K562 (cell line): Measurements from ENCODE around the gene TMCO4.

ENCODE experiments used
- EP300 ChIP-seq: IDR thresholded peaks from 2 replicates; pipeline ENCODE4 v1.6.1; 2012; ENCODE audit warnings: low read length, improper control_type of control experiment
- POLR2A ChIP-seq: fragments of 450-650 bp; conservative IDR thresholded peaks from 2 replicates; pipeline ENCODE4 v1.6.1; 2016
- YY1 ChIP-seq, 3 experiments: IDR thresholded peaks; 2 replicates each; pipeline ENCODE4 v1.6.1; 2011; ENCODE audit warnings: low read length in 2 of 3, mild to moderate bottlenecking in 2 of 3, moderate library complexity in 2 of 3, borderline replicate concordance in 1 of 3, control low read depth in 1 of 3, low read depth in 1 of 3; ENCODE audit not compliant: insufficient read depth in 3 of 3, insufficient replicate concordance in 2 of 3, control insufficient read depth in 1 of 3, insufficient read length in 1 of 3; ENCODE audit errors: extremely low read depth in 1 of 3
- ZNF174 ChIP-seq: fragments of 250-450 bp; sonication (Bioruptor Pico); IDR thresholded peaks from 2 replicates; pipeline ENCODE4 v1.4.0; 2020; ENCODE audit warnings: mild to moderate bottlenecking
- TF ChIP-seq, protein P1 (sequence below): sonication (generic); formaldehyde crosslinking; IDR thresholded peaks from 2 replicates; pipeline ENCODE4 v1.8.1; 2023; ENCODE audit warnings: mild to moderate bottlenecking, missing genetic modification reagents
- TF ChIP-seq, protein P2 (sequence below), 3 experiments: IDR thresholded peaks in 2 of 3; conservative IDR thresholded peaks in 1 of 3; 2 replicates each; pipeline ENCODE4 v1.5.1; 2011 to 2012; ENCODE audit warnings: low read length in 3 of 3, mild to moderate bottlenecking in 3 of 3, control low read depth in 2 of 3, improper control_type of control experiment in 1 of 3, inconsistent platforms in 1 of 3, low read depth in 1 of 3, mixed read lengths in 1 of 3, moderate library complexity in 1 of 3; ENCODE audit not compliant: insufficient read depth in 2 of 3

DNA sequence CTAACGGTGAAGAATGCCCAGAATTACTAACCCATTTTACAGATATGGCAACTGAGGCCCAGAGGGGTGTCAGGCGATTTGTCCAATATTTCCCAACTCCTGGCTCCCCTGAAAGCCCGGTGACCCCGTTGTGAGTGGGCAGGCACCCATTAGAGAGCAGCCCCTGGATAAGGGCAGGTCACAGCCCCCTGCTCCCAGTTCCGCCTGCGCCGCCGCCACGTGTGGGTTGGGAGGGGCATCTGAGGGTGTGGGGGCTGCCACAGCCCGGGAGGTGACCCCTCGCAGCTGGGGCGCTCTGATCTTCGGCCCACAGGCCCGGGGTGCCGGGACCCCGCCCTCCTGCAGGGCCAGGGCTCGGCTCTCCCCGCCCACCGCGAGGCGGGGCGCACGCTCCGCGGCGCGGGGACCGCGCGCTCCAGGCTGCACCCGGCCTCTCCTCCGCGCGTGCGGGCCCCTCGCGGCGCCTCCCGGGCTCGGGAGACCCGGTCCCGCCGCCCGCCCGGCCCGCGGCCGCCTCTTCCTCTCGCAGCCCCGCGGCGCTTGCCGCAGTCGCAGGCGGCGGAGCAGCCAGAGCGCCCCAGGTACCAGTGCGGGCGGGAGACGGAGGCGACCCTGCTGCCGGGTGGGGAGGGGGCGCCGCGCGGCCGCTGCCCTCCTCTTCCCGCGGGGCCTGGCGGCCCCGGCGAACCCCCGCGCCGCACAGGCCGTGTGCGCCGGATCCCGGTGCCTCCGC, 135.1 kb downstream of the TMCO4 start, which contains the start of gene HTR6:
- no peak for TF ChIP-seq EP300
- TF ChIP-seq, protein P1, sequence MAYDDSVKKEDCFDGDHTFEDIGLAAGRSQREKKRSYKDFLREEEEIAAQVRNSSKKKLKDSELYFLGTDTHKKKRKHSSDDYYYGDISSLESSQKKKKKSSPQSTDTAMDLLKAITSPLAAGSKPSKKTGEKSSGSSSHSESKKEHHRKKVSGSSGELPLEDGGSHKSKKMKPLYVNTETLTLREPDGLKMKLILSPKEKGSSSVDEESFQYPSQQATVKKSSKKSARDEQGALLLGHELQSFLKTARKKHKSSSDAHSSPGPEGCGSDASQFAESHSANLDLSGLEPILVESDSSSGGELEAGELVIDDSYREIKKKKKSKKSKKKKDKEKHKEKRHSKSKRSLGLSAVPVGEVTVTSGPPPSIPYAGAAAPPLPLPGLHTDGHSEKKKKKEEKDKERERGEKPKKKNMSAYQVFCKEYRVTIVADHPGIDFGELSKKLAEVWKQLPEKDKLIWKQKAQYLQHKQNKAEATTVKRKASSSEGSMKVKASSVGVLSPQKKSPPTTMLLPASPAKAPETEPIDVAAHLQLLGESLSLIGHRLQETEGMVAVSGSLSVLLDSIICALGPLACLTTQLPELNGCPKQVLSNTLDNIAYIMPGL (CRISPR knock-in tag) = no peak
- no peak for TF ChIP-seq ZNF174 (CRISPR knock-in tag)
- TF ChIP-seq POLR2A = no peak
- no peak for TF ChIP-seq YY1 (IDR thresholded peaks at IDR 0.05; ENCODE audit: borderline replicate concordance in 1 of 3, control insufficient read depth in 1 of 3, extremely low read depth in 1 of 3, insufficient read depth in 3 of 3, insufficient read length in 1 of 3, insufficient replicate concordance in 2 of 3, low read depth in 1 of 3, low read length in 2 of 3)
- TF ChIP-seq, protein P2, sequence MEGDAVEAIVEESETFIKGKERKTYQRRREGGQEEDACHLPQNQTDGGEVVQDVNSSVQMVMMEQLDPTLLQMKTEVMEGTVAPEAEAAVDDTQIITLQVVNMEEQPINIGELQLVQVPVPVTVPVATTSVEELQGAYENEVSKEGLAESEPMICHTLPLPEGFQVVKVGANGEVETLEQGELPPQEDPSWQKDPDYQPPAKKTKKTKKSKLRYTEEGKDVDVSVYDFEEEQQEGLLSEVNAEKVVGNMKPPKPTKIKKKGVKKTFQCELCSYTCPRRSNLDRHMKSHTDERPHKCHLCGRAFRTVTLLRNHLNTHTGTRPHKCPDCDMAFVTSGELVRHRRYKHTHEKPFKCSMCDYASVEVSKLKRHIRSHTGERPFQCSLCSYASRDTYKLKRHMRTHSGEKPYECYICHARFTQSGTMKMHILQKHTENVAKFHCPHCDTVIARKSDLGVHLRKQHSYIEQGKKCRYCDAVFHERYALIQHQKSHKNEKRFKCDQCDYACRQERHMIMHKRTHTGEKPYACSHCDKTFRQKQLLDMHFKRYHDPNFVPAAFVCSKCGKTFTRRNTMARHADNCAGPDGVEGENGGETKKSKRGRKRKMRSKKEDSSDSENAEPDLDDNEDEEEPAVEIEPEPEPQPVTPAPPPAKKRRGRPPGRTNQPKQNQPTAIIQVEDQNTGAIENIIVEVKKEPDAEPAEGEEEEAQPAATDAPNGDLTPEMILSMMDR (IDR thresholded peaks at IDR 0.05 in 2 of 3, conservative IDR thresholded peaks at IDR 0.05 in 1 of 3; ENCODE audit: insufficient read depth in 2 of 3, low read depth in 1 of 3, low read length in 3 of 3) = no peak
